ENCODE measurements around the gene LEMD1. TPM values are rescaled to one million over a fixed set of nuclear protein-coding genes. Genes with fewer than 3 reads are reported as not detected.
"Not testable (repeated sequence)": the region's sequence is repeated elsewhere in the genome, so short reads cannot be mapped to it uniquely, and the experiment has no call there.

Gene LEMD1
- total and polyA plus RNA-seq, 2 experiments from 2014 or later: not detected

GRCh38 chr1:205420938-205421337 lies 918 bp downstream of the LEMD1 start:
- peaks cover 20% of the 10 kb centered on the region for H3K4me1 ChIP-seq (ENCODE audit: low read depth)
- no peak for TF ChIP-seq CTCF (IDR thresholded peaks at IDR 0.05; ENCODE audit: low read depth, low read length)

DNA sequence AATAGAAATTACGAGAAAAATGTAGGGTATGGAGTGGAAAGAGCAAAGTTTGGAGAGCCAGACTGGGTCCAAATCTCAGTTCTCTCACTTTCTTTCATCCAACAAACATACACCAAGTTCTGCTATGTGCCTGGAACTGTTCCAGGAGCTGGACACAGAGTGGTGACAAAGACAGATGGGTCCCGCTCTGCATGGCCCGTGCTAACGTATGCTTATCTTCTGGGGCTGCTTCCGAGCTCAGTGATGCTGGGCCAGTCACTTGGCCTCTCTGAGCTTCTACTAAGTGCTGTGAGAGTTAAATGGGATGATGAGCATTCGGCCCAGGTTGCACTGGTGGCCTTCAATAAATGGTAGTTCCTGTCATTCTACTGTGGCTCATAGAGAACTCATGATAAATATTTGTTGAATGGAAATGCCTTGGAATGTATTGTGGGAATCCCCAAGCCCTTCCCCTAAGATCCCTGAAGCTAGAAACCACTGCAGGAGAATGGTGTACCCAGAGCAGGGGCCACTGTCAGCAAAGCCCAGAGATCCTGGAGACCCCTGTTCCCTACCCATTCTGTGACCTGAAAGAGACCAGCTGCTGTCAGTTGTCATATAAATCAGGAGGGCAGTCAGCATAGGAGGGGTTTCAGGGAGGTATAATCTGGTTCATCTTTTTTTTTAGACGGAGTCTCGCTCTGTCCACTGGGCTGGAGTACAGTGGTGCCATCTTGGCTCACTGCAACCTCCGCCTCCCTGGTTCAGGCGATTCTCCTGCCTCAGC lies 3.8 kb downstream of the LEMD1 start:
- Histone ChIP-seq H3K9me3 (ENCODE audit: low read depth) (no peaks in the 10 kb centered on the region), H3K4me1 (ENCODE audit: low read depth) (peaks cover 20% of the 10 kb centered on the region), H3K4me3 (no peak overlapping the region), H3K27me3 (no peaks in the 10 kb centered on the region), H3K36me3 (no peaks in the 10 kb centered on the region), H3K27ac (no peak overlapping the region)
- no peak for TF ChIP-seq CTCF (IDR thresholded peaks at IDR 0.05; ENCODE audit: low read depth, low read length)
- peak in 1 of 2 donors; percentile 65 for DNase-seq (ENCODE audit: low read depth in 1 of 2, low spot score in 1 of 2)

More at GRCh38 chr1:205420938-205421337, 918 bp downstream of the LEMD1 start:
- H3K27ac ChIP-seq: peak overlapping the region; percentile 79
- H3K9me3 ChIP-seq (ENCODE audit: low read depth): no peaks in the 10 kb centered on the region
- no peaks in the 10 kb centered on the region for H3K27me3 ChIP-seq
- no peaks in the 10 kb centered on the region for H3K36me3 ChIP-seq
- no peak for DNase-seq (ENCODE audit: low read depth in 1 of 2, low spot score in 1 of 2)
- no peak overlapping the region for H3K4me3 ChIP-seq

DNA sequence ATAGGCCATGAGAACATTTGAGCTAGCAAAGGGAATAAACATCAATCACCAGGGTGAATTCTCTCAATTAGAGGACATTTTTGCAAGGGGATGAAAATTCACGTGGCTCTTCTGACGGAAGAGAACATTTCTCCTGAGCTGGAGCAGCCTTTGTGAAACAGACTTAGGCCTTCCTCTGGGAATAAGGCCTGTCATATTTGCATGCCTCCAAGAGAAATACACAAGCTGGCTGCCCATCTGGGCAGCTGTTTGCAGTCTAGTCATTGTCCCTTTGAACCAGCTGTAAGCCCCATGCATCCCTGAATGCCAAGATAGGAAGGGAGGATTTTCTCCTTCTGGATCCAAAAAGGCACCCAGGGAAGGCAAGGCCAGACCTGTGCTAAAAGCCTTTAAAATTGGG lies 5.5 kb downstream of the LEMD1 start:
- no peak overlapping the region for H3K4me3 ChIP-seq
- DNase-seq (ENCODE audit: low read depth in 1 of 2, low spot score in 1 of 2): no peak
- no peak overlapping the region for H3K27ac ChIP-seq
- H3K36me3 ChIP-seq: no peaks in the 10 kb centered on the region
- H3K9me3 ChIP-seq (ENCODE audit: low read depth): no peaks in the 10 kb centered on the region
- peaks cover 10% of the 10 kb centered on the region for H3K4me1 ChIP-seq (ENCODE audit: low read depth)
- TF ChIP-seq CTCF (IDR thresholded peaks at IDR 0.05; ENCODE audit: low read depth, low read length): no peak
- H3K27me3 ChIP-seq: no peaks in the 10 kb centered on the region

GRCh38 chr1:205410581-205411298 lies 11.1 kb downstream of the LEMD1 start:
- Histone ChIP-seq H3K27ac (no peak overlapping the region), H3K9me3 (ENCODE audit: low read depth) (no peaks in the 10 kb centered on the region), H3K4me1 (ENCODE audit: low read depth) (no peaks in the 10 kb centered on the region), H3K36me3 (no peaks in the 10 kb centered on the region), H3K27me3 (no peaks in the 10 kb centered on the region), H3K4me3 (no peak overlapping the region)
- no peak for DNase-seq (ENCODE audit: low read depth in 1 of 2, low spot score in 1 of 2)
- no peak for TF ChIP-seq CTCF (IDR thresholded peaks at IDR 0.05; ENCODE audit: low read depth, low read length)

DNA sequence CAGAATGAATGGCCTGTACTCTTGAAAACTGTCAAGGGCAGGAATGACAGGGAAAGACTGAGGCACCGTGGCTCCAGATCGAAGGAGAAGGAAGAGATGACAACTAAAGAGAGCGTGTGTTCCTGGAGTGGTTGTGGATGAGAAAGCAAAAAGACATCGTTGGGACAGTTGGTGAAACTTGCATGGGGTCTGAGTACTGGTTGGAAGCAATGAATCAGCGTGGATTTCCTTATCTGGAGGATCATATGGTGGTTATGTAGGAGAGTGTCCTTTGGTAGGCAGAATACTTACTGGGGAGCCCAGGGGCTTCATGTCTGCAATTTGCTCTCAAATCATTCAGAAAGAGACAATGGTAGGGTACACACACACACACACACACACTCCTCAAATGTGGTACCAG lies 13.9 kb downstream of the LEMD1 start:
- no peak overlapping the region for H3K27ac ChIP-seq
- no peaks in the 10 kb centered on the region for H3K27me3 ChIP-seq
- no peaks in the 10 kb centered on the region for H3K4me1 ChIP-seq (ENCODE audit: low read depth)
- no peak overlapping the region for H3K4me3 ChIP-seq
- no peak for DNase-seq (ENCODE audit: low read depth in 1 of 2, low spot score in 1 of 2)
- H3K9me3 ChIP-seq (ENCODE audit: low read depth): no peaks in the 10 kb centered on the region
- no peak for TF ChIP-seq CTCF (IDR thresholded peaks at IDR 0.05; ENCODE audit: low read depth, low read length)
- H3K36me3 ChIP-seq: no peaks in the 10 kb centered on the region

DNA sequence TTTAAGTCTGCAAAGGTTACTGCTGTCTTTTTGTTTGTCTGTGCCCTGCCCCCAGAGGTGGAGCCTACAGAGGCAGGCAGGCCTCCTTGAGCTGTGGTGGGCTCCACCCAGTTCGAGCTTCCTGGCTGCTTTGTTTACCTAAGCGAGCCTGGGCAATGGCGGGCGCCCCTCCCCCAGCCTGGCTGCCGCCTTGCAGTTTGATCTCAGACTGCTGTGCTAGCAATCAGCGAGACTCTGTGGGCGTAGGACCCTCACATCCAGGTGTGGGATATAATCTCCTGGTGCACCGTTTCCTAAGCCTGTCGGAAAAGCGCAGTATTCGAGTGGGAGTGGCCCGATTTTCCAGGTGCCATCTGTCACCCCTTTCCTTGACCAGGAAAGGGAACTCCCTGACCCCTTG lies 15.6 kb downstream of the LEMD1 start:
- H3K4me3 ChIP-seq; H3K36me3 ChIP-seq; H3K27ac ChIP-seq; DNase-seq (ENCODE audit: low read depth in 1 of 2, low spot score in 1 of 2); H3K27me3 ChIP-seq; H3K9me3 ChIP-seq (ENCODE audit: low read depth); H3K4me1 ChIP-seq (ENCODE audit: low read depth): not testable (repeated sequence)

DNA sequence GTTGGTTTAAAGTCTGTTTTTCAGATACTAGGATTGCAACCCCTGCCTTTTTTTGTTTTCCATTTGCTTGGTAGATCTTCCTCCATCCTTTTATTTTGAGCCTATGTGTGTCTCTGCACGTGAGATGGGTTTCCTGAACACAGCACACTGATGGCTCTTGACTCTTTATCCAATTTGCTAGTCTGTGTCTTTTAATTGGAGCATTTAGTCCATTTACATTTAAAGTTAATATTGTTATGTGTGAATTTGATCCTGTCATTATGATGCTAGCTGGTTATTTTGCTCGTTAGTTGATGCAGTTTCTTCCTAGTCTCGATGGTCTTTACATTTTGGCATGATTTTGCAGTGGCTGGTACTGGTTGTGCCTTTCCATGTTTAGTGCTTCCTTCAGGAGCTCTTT lies 17.4 kb downstream of the LEMD1 start:
- DNase-seq (ENCODE audit: low read depth in 1 of 2, low spot score in 1 of 2); H3K4me1 ChIP-seq (ENCODE audit: low read depth); H3K4me3 ChIP-seq; H3K27ac ChIP-seq; H3K27me3 ChIP-seq; H3K36me3 ChIP-seq; H3K9me3 ChIP-seq (ENCODE audit: low read depth): not testable (repeated sequence)

Measured in cardiac muscle cell (in vitro differentiated cells and primary cell).